GM12872 (cell line): ENCODE results near the gene CCDC149.

Experiments used
- TF ChIP-seq, protein P1 (sequence below): IDR thresholded peaks from 3 replicates; pipeline ENCODE4 v1.5.1; 2011; ENCODE audit warnings: low read depth, mild to moderate bottlenecking, low read length, moderate library complexity; ENCODE audit not compliant: insufficient read depth

The CCDC149 gene

DNA sequence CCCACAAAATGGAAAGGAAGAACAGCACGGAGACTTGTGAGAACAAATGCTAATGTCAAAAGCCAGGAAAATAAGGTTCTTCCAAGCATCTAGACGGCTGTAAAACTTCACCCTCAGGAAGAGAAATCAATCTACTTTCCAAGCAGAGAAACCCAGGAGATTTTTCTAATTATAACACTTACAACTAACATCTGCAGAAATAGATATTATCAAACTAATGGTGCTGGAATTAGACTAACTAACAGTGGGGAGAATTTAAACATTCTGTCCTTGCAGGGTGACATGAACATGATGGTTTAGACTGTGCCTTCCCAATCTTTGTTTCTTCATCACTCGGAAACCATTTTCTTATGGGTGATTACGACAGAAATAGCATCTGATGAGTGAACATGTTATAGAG, 77.1 kb downstream of the CCDC149 start:
- TF ChIP-seq, protein P1, sequence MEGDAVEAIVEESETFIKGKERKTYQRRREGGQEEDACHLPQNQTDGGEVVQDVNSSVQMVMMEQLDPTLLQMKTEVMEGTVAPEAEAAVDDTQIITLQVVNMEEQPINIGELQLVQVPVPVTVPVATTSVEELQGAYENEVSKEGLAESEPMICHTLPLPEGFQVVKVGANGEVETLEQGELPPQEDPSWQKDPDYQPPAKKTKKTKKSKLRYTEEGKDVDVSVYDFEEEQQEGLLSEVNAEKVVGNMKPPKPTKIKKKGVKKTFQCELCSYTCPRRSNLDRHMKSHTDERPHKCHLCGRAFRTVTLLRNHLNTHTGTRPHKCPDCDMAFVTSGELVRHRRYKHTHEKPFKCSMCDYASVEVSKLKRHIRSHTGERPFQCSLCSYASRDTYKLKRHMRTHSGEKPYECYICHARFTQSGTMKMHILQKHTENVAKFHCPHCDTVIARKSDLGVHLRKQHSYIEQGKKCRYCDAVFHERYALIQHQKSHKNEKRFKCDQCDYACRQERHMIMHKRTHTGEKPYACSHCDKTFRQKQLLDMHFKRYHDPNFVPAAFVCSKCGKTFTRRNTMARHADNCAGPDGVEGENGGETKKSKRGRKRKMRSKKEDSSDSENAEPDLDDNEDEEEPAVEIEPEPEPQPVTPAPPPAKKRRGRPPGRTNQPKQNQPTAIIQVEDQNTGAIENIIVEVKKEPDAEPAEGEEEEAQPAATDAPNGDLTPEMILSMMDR = no peak

DNA sequence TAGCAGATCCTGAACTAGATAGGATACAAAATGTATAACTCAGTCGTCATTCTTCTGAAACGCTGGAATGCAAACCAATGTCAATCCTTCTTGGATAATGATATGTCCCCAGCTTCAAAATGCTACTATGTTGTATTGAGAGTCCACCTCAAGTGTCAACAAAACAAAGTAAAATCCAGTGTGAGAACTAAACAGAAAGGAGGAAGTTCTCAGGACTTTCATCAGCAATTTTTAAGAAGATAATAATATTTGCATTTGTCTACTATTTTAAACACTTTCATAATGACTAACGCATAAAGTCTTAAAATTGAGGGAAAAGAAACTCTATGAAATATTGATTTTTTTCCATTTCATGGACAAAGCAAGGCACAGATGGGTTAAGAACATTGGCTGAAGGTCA, 81.2 kb downstream of the CCDC149 start:
- TF ChIP-seq, protein P1 = no peak

DNA sequence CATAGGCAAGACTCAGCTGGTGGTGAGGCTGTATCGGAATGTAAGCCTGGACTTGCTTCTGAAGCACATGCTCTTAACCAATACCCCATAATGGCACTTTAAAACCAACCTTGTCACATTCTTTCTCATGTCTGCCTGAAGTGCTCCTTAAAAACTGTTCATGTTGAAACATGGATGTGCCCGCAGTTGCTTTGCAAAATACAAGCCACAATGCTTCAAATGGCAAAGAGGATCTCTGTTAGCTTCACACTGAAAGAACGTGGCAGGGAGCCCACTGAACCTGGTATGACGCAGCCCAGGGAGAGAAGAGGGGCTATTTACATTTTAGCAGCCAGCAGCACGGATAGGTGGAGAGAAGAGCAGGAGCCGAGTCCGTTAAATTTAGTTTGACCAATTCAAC, 88.1 kb downstream of the CCDC149 start:
- TF ChIP-seq, protein P1 = no peak

DNA sequence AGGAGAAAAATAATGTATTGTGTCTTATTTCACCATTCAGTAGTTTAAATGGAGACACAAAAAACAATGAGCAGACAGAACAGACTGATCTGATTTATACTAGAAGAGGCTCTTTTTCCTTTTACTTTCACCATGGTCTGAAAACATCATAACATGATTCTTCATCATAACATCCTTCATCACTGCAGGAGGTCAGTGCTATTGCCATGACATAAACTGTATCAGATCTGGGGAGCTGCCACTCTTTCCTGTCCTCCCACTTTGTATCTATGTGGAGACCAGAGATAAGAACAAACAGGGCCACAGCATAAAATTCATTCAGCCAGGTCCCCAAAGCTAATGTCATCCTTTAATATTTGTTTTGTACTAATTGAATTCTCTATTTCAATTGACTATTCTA, 92.3 kb downstream of the CCDC149 start:
- TF ChIP-seq, protein P1 = no peak

DNA sequence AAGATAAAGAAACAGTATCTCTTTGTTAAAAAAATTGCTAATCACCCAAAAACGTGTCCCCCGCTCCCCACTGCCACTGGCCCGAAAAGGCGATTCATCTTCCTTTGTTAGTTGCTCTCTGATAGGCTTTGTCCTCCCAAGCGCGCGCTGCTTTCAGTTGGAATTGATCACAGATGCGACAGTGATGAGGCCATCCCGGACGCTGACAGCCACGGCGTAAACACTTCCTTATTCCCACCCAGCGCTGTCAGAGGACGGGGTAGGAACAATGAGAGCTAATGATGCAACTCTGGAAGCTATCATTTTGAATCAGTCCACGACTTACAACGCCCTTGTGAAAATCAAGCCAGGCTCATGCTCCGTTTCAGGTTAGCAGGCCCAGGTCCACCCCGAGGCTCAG, 96.0 kb downstream of the CCDC149 start:
- TF ChIP-seq, protein P1 = no peak

DNA sequence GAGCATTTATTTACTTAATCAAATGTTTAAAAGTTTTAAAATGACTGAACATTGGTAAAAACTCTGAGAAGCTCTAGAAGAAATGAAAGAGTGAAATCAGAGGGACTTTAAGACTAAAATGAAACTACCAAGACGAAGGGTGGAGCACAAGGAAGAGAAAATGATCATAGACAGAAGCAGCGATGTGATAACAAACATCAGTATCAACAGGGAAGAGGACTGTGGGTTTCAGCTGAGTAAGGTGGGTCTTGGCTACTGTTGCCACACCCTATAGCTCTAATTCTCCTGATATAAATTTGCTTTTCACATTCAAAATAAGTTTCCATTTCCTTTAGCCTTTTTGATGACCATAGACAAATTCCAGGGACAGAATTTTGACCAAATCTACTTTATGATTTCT, 99.1 kb downstream of the CCDC149 start:
- TF ChIP-seq, protein P1 = no peak

DNA sequence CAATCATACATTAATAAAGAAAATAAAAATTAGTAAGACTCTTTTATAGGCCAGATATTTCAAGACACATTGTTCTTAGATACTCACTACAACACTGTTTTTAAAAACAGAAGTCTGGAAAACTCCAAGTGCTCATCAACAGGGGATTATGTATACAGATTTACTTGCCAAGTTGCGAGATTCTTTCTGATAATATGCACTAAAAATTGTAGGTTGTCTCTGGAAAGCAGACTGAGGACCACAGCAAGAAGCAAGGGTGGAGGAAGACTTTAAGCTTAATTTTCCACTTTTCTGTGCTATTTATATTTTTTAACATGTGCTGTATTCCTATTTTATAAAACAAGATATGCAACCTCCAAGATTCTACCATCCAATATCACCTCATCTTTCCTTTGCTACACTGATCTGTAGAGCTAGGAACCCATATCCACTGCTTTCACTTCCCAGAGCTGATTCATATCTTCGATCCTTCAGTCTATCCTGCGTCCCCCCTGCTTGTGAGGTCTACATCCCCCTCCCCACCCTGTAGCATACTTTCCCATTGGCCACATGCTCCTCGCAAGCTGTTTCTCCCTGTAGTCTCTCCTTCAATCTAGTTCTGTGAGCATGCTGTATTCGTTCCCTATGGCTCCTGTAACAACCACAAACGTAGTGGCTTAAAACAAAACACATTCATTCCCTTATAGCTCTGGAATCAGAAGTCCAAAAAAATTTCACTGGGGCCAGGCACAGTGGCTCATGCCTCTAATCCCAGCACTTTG, 101.8 kb downstream of the CCDC149 start:
- TF ChIP-seq, protein P1 = no peak
